A549 (cell line): ENCODE data around the gene MAP3K5.

Experiments used
- CBX2 ChIP-seq: fragments of 200-600 bp; sonication (generic); IDR thresholded peaks from 2 replicates; pipeline ENCODE4 v1.6.1; 2016; ENCODE audit warnings: low read depth, mild to moderate bottlenecking, borderline replicate concordance
- EP300 ChIP-seq, 2 experiments: fragments of >200 bp; sonication (Bioruptor Twin); formaldehyde crosslinking; IDR thresholded peaks; 2 replicates in 1 of 2; 3 replicates in 1 of 2; pipeline ENCODE4 v1.6.1; 2016 to 2017
- JUNB ChIP-seq: fragments of >200 bp; sonication (Bioruptor Twin); formaldehyde crosslinking; IDR thresholded peaks from 2 replicates; pipeline ENCODE4 v1.6.1; 2016
- MAX ChIP-seq: IDR thresholded peaks from 2 replicates; pipeline ENCODE4 v1.6.1; 2012
- NFE2L2 ChIP-seq: fragments of 150-350 bp; conservative IDR thresholded peaks from 2 replicates; pipeline ENCODE4 v1.6.1; 2014; ENCODE audit warnings: low read length
- PHF8 ChIP-seq: fragments of 200-600 bp; sonication (generic); IDR thresholded peaks from 2 replicates; pipeline ENCODE4 v1.6.1; 2016; ENCODE audit warnings: low read depth, mild to moderate bottlenecking, antibody characterized with exemption, moderate library complexity, borderline replicate concordance
- POLR2A ChIP-seq: IDR thresholded peaks from 2 replicates; pipeline ENCODE4 v1.6.1; 2012; ENCODE audit warnings: mild to moderate bottlenecking, low read length
- REST ChIP-seq: fragments of 200-600 bp; sonication (generic); IDR thresholded peaks from 2 replicates; pipeline ENCODE4 v1.6.1; 2016; ENCODE audit warnings: antibody characterized with exemption, mild to moderate bottlenecking, moderate library complexity
- SMC3 ChIP-seq: fragments of >200 bp; sonication (Bioruptor Twin); formaldehyde crosslinking; IDR thresholded peaks from 3 replicates; pipeline ENCODE4 v1.6.1; 2018; ENCODE audit warnings: inconsistent platforms
- TP53 ChIP-seq: fragments of 250-450 bp; sonication (Bioruptor Pico); IDR thresholded peaks from 2 replicates; pipeline ENCODE4 v1.5.0; 2021; ENCODE audit warnings: mild to moderate bottlenecking, moderate library complexity
- USF2 ChIP-seq: fragments of 450-650 bp; IDR thresholded peaks from 2 replicates; pipeline ENCODE4 v1.6.1; 2014; ENCODE audit warnings: antibody characterized with exemption
- ZC3H11A ChIP-seq: fragments of 450-650 bp; IDR thresholded peaks from 2 replicates; pipeline ENCODE4 v1.6.1; 2014; ENCODE audit warnings: antibody characterized with exemption, mild to moderate bottlenecking
- TF ChIP-seq, protein P1 (sequence below): fragments of >200 bp; sonication (Bioruptor Twin); formaldehyde crosslinking; IDR thresholded peaks from 3 replicates; pipeline ENCODE4 v1.5.1; 2016
- TF ChIP-seq, protein P2 (sequence below): IDR thresholded peaks from 2 replicates; pipeline ENCODE4 v1.6.1; 2012

DNA sequence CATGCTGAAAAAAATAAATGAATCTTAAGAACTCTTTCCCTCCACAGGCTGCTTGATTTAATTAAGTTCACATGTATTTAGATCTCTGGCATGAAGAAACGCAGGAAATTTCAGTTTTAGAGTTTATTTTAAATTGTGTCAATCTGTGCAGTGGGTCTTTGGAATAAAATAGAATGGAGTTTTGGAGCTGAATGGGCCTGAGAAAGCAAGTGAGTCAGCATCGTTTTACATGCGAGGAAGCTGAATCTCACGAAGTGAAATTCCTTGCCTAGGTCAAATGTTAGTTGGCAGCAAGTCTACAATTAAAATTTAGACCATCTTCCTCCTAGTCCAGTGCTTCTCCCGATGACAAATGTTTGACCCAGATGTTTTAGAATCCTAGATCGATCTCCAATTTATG lies 264.4 kb downstream of the MAP3K5 start:
- TF ChIP-seq PHF8 (no peak), USF2 (no peak), TP53 (CRISPR knock-in tag) (no peak), ZC3H11A (no peak), NFE2L2 (no peak), EP300 (IDR thresholded peaks at IDR 0.05) (no peak), SMC3 (no peak), MAX (no peak), CBX2 (no peak), JUNB (no peak), POLR2A (no peak), REST (no peak)
- TF ChIP-seq, protein P1, sequence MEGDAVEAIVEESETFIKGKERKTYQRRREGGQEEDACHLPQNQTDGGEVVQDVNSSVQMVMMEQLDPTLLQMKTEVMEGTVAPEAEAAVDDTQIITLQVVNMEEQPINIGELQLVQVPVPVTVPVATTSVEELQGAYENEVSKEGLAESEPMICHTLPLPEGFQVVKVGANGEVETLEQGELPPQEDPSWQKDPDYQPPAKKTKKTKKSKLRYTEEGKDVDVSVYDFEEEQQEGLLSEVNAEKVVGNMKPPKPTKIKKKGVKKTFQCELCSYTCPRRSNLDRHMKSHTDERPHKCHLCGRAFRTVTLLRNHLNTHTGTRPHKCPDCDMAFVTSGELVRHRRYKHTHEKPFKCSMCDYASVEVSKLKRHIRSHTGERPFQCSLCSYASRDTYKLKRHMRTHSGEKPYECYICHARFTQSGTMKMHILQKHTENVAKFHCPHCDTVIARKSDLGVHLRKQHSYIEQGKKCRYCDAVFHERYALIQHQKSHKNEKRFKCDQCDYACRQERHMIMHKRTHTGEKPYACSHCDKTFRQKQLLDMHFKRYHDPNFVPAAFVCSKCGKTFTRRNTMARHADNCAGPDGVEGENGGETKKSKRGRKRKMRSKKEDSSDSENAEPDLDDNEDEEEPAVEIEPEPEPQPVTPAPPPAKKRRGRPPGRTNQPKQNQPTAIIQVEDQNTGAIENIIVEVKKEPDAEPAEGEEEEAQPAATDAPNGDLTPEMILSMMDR, result no peak
- TF ChIP-seq, protein P2, sequence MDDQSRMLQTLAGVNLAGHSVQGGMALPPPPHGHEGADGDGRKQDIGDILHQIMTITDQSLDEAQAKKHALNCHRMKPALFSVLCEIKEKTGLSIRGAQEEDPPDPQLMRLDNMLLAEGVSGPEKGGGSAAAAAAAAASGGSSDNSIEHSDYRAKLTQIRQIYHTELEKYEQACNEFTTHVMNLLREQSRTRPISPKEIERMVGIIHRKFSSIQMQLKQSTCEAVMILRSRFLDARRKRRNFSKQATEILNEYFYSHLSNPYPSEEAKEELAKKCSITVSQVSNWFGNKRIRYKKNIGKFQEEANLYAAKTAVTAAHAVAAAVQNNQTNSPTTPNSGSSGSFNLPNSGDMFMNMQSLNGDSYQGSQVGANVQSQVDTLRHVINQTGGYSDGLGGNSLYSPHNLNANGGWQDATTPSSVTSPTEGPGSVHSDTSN, result no peak
